UCSD-AML1 (cell line): ENCODE results near the gene ARL8A.
"Not testable (repeated sequence)": the region's sequence is repeated elsewhere in the genome, so short reads cannot be mapped to it uniquely, and the experiment has no call there.

Experiments
- DNase-seq: peaks from one replicate; lab custom pipeline; 2025; ENCODE audit not compliant: unreplicated experiment; lab: John Stamatoyannopoulos, UW

The ARL8A gene

GRCh38 chr1:202159534-202160371, 15.2 kb upstream of the ARL8A start:
- DNase-seq = peak; percentile 73

- DNase-seq = peak; percentile 71
Observed at GRCh38 chr1:202158810-202159533, 14.4 kb upstream of the ARL8A start.

GRCh38 chr1:202157945-202158344, 13.4 kb upstream of the ARL8A start:
- DNase-seq = no peak

GRCh38 chr1:202156590-202156989, 12.1 kb upstream of the ARL8A start:
- no peak for DNase-seq

GRCh38 chr1:202155478-202156021, 11.0 kb upstream of the ARL8A start:
- DNase-seq = no peak

GRCh38 chr1:202154766-202155477, 10.4 kb upstream of the ARL8A start:
- peak; percentile 38 for DNase-seq

GRCh38 chr1:202154148-202154765, 9.7 kb upstream of the ARL8A start:
- no peak for DNase-seq

- DNase-seq = no peak
Observed at GRCh38 chr1:202153284-202153683, 8.7 kb upstream of the ARL8A start.

- no peak for DNase-seq
Observed at GRCh38 chr1:202152399-202152798, 7.9 kb upstream of the ARL8A start.

GRCh38 chr1:202151045-202151444, 6.5 kb upstream of the ARL8A start:
- no peak for DNase-seq

- no peak for DNase-seq
Observed at GRCh38 chr1:202150602-202151001, 6.1 kb upstream of the ARL8A start.

- no peak for DNase-seq
Observed at GRCh38 chr1:202150187-202150586, 5.7 kb upstream of the ARL8A start.

- DNase-seq = no peak
Observed at GRCh38 chr1:202149566-202149965, 5.0 kb upstream of the ARL8A start.

GRCh38 chr1:202148391-202148790, 3.9 kb upstream of the ARL8A start:
- DNase-seq = no peak

GRCh38 chr1:202146993-202147392, 2.5 kb upstream of the ARL8A start:
- DNase-seq = no peak

- no peak for DNase-seq
Observed at GRCh38 chr1:202146279-202146678, 1.7 kb upstream of the ARL8A start.

GRCh38 chr1:202145744-202146140, 1.2 kb upstream of the ARL8A start:
- DNase-seq = not testable (repeated sequence)

- peak; percentile 43 for DNase-seq
Observed at GRCh38 chr1:202145068-202145743, 669 bp upstream of the ARL8A start.

- DNase-seq = peak; percentile 66
Observed at GRCh38 chr1:202143768-202144401, 652 bp downstream of the ARL8A start.
